Measurements from ENCODE around the gene TIMP1.

GRCh38 chrX:47593522-47593921, 11.3 kb downstream of the TIMP1 start:
- no peak for TF ChIP-seq CTCF (IDR thresholded peaks at IDR 0.05)
- no peak for TF ChIP-seq POLR2A (IDR thresholded peaks at IDR 0.05)

All from gastroesophageal sphincter (tissue), 3 donors.